GM12878 (cell line): ENCODE results near the gene ARHGEF38. TPM values are rescaled to one million over a fixed set of nuclear protein-coding genes. Genes with fewer than 3 reads are reported as not detected.

Experiments
- ATAC-seq: fragments of 200-7000 bp; cut with Tn5 transposase; 3 replicates; pipeline ENCODE4 v1.9.1; 2020; ENCODE audit warnings: mild to moderate bottlenecking, moderate library complexity
- BruUV-seq: library from RNA; stranded (reverse); fragments of 400-500 nt; replicated peaks from 2 replicates; lab custom pipeline; 2021; lab: Mats Ljungman, UMichigan
- CTCF ChIA-PET: fragments of 300-600 bp; sonication (Branson Sonifier 250); formaldehyde crosslinking; extraction: SDS; loops from one replicate; lab custom pipeline; 2021; ENCODE audit warnings: inconsistent platforms; lab: Yijun Ruan, JAX
- POLR2A ChIA-PET: fragments of 350-600 bp; formaldehyde crosslinking; extraction: SDS; loops from one replicate; lab custom pipeline; 2021; ENCODE audit warnings: inconsistent platforms; lab: Charles Lee
- RAD21 ChIA-PET: fragments of 300-600 bp; sonication (Branson Sonifier 250); formaldehyde crosslinking; loops from one replicate; lab custom pipeline; 2023; ENCODE audit warnings: antibody characterized with exemption; ENCODE audit not compliant: unreplicated experiment; lab: Charles Lee
- SMC1A ChIA-PET: fragments of 300-600 bp; sonication (Branson Sonifier 250); formaldehyde crosslinking; loops from one replicate; lab custom pipeline; 2023; ENCODE audit not compliant: unreplicated experiment, uncharacterized antibody; lab: Charles Lee
- DNase-seq: peaks from one replicate; pipeline ENCODE4 v3.0.0-alpha.2; 2011; ENCODE audit warnings: low read depth, low spot score
- FAIRE-seq: peaks from 3 replicates; lab custom pipeline; 2011; peaks lifted over from hg19 to GRCh38; lab: Jason Lieb, UNC
- H2AFZ ChIP-seq: 2 replicates; pipeline ENCODE4 v1.6.0; 2011; ENCODE audit warnings: low read depth, low read length, control low read depth; ENCODE audit not compliant: control insufficient read depth
- H3K27ac ChIP-seq: 2 replicates; pipeline ENCODE4 v1.5.1; 2011; ENCODE audit warnings: control low read depth; ENCODE audit not compliant: control insufficient read depth, insufficient read depth
- H3K27me3 ChIP-seq, 2 experiments: replicated peaks in 1 of 2; 2 replicates each; pipeline versions ENCODE4 v1.6.0 to v1.6.1; 2011; ENCODE audit warnings: low read length in 1 of 2; ENCODE audit not compliant: control insufficient read depth in 2 of 2, insufficient read depth in 2 of 2
- H3K36me3 ChIP-seq, 2 experiments: 2 replicates each; pipeline ENCODE4 v1.5.1; 2011; ENCODE audit warnings: low read length in 1 of 2; ENCODE audit not compliant: control insufficient read depth in 2 of 2, insufficient read depth in 2 of 2
- H3K4me1 ChIP-seq: 2 replicates; pipeline ENCODE4 v1.6.1; 2011; ENCODE audit warnings: mild to moderate bottlenecking, low read length, moderate library complexity, mixed read lengths; ENCODE audit not compliant: control insufficient read depth, insufficient read depth
- H3K4me2 ChIP-seq: 2 replicates; pipeline ENCODE4 v1.6.0; 2011; ENCODE audit warnings: control low read depth; ENCODE audit not compliant: control insufficient read depth, insufficient read depth
- H3K4me3 ChIP-seq: fragments of 200-600 bp; sonication (generic); 2 replicates; pipeline ENCODE4 v1.5.1; 2016
- H3K79me2 ChIP-seq: 2 replicates; pipeline ENCODE4 v1.6.0; 2011; ENCODE audit warnings: low read length; ENCODE audit not compliant: control insufficient read depth, insufficient read depth
- H3K9ac ChIP-seq: 2 replicates; pipeline ENCODE4 v1.8.0; 2011; ENCODE audit warnings: low read length, control low read depth, mixed read lengths; ENCODE audit not compliant: control insufficient read depth, insufficient read depth
- H3K9me3 ChIP-seq: replicated peaks from 3 replicates; pipeline ENCODE4 v1.5.1; 2011; ENCODE audit warnings: mild to moderate bottlenecking, low read length; ENCODE audit not compliant: control insufficient read depth, insufficient read depth
- H4K20me1 ChIP-seq: 2 replicates; pipeline ENCODE4 v1.6.0; 2011; ENCODE audit not compliant: control insufficient read depth, insufficient read depth
- CBFB ChIP-seq: IDR thresholded peaks from 2 replicates; pipeline ENCODE4 v1.6.1; 2016; ENCODE audit warnings: antibody characterized with exemption, low read depth
- NBN ChIP-seq: fragments of 450-650 bp; IDR thresholded peaks from 2 replicates; pipeline ENCODE4 v1.6.1; 2016
- NFYA ChIP-seq: IDR thresholded peaks from 2 replicates; pipeline ENCODE4 v1.6.1; 2011; ENCODE audit warnings: low read depth, mild to moderate bottlenecking, low read length, improper control_type of control experiment, borderline replicate concordance
- PAX5 ChIP-seq: IDR thresholded peaks from 2 replicates; pipeline ENCODE4 v1.6.1; 2011; ENCODE audit warnings: low read depth, low read length, borderline replicate concordance
- RELA ChIP-seq: fragments of 450-650 bp; IDR thresholded peaks from 2 replicates; pipeline ENCODE4 v1.8.0; 2014; ENCODE audit warnings: borderline replicate concordance; ENCODE audit not compliant: partially characterized antibody
- RFX5 ChIP-seq: IDR thresholded peaks from 2 replicates; pipeline ENCODE4 v1.6.1; 2011; ENCODE audit warnings: low read depth, low read length, improper control_type of control experiment
- SIN3A ChIP-seq: IDR thresholded peaks from 2 replicates; pipeline ENCODE4 v1.6.1; 2012; ENCODE audit warnings: low read depth, low read length, improper control_type of control experiment
- SMC3 ChIP-seq: IDR thresholded peaks from 2 replicates; pipeline ENCODE4 v1.6.1; 2011; ENCODE audit warnings: low read length, improper control_type of control experiment, borderline replicate concordance
- SREBF1 ChIP-seq: IDR thresholded peaks from 2 replicates; pipeline ENCODE4 v1.6.1; 2012; ENCODE audit warnings: mild to moderate bottlenecking, low read length
- SUPT20H ChIP-seq: IDR thresholded peaks from 2 replicates; pipeline ENCODE4 v1.6.1; 2011; ENCODE audit warnings: low read depth, mild to moderate bottlenecking, low read length, moderate library complexity, borderline replicate concordance; ENCODE audit not compliant: control insufficient read depth
- TBL1XR1 ChIP-seq: IDR thresholded peaks from 2 replicates; pipeline ENCODE4 v1.6.1; 2012; ENCODE audit warnings: low read depth, low read length, improper control_type of control experiment
- ZNF217 ChIP-seq: fragments of 450-650 bp; IDR thresholded peaks from 2 replicates; pipeline ENCODE4 v1.6.1; 2017; ENCODE audit warnings: antibody characterized with exemption, mild to moderate bottlenecking
- WGBS: methylation state at CpG from one replicate; pipeline ENCODE4 v1.1.6; 2016; ENCODE audit warnings: low lambda C conversion rate; ENCODE audit not compliant: insufficient replicate concordance, insufficient coverage; ENCODE audit errors: missing lambda C conversion rate; 5-methylcytosine and 5-hydroxymethylcytosine counted together
- in situ Hi-C: fragments of 300-500 bp; cut with MboI; formaldehyde crosslinking; loops from 9 replicates; pipeline ENCODE4 v1.14.3; 2018; ENCODE audit warnings: mixed read lengths
- intact Hi-C: fragments of 100-400 bp; cut with micrococcal nuclease; formaldehyde crosslinking; loops from one replicate; pipeline ENCODE4 v1.14.2; 2022; ENCODE audit not compliant: unreplicated experiment
- polyA plus RNA-seq, 11 experiments: library from polyadenylated mRNA; depleted of rRNA in 4 of 11; unstranded in 6 of 11; stranded (reverse) in 5 of 11; fragments of >200 nt; fragmentation: Nextera tagmentation in 4 of 11; fragmentation: Illumina TruSeq in 1 of 11; extraction: Ambion mirVana in 4 of 11; extraction: Trizol in 1 of 11; gene quantifications; 1 replicate in 1 of 11; 2 replicates in 10 of 11; pipeline versions ENCODE4 v1.2.1 to v1.2.3, GENCODE V29; 2011 to 2016; ENCODE audit warnings: inconsistent platforms in 2 of 11, missing spikeins in 2 of 11, low read depth in 1 of 11
- total RNA-seq, 4 experiments: library from RNA; depleted of rRNA in 3 of 4; stranded (reverse); fragments of >200 nt in 3 of 4; fragmentation: Illumina TruSeq in 1 of 4; extraction: Trizol in 1 of 4; gene quantifications; 2 replicates each; pipeline versions ENCODE4 v1.2.1 to v1.2.3, GENCODE V29; 2013 to 2021

ARHGEF38 gene
- total and polyA plus RNA-seq, 10 of the 15 experiments (the other 5 are each of a cell fraction or from before 2014, with no cell fraction given): 0.01 to 1.1 (median 0.09) TPM; not detected in 2

DNA sequence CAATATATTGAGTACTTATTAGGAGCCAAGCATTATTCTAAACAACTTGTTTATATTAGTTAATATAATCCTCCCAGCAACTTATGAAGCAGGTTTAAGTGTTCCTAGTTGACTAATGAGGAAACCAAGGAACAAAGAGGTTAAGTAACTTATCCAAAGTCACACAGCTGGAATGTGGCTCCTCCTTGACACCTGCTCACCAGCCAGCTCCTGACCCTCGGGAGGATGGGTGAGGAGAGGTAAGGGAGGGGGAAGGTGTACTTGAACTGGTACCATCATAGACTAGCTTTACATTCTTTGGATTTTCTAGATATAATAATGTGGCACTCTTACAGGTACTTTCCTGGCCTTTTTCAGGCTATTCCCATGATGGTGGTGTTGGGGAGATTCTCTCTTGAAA, 50.7 kb downstream of the ARHGEF38 start:
- SMC1A ChIA-PET: interaction anchor here (1.2 to 4.9 kb wide), 11 partner anchors 9 to 82 kb away, joined by 3 to 22 read pairs (median 7); no protein-coding TSS in a partner anchor
- Histone ChIP-seq H3K4me2 (no peak overlapping the region), H3K36me3 (no peaks in the 10 kb centered on the region), H3K9ac (no peak overlapping the region), H3K9me3 (no peaks in the 10 kb centered on the region), H4K20me1 (no peaks in the 10 kb centered on the region), H3K4me3 (no peak overlapping the region), H3K27ac (no peak overlapping the region), H3K27me3 (no peaks in the 10 kb centered on the region), H3K79me2 (no peaks in the 10 kb centered on the region), H2AFZ (no peak overlapping the region), H3K4me1 (no peaks in the 10 kb centered on the region)
- CTCF ChIA-PET: interaction anchor here (1.7 kb wide), 1 partner anchor 9 kb away, joined by 8 read pairs; no protein-coding TSS in a partner anchor
- FAIRE-seq (no peak), ATAC-seq (no peak), DNase-seq (no peak)
- intact Hi-C loops (no loop called here), in situ Hi-C loops (no loop called here)
- POLR2A ChIA-PET: interaction anchor here (0.5 to 1.6 kb wide), 4 partner anchors 14 to 28 kb away, joined by 3 to 6 read pairs (median 3); no protein-coding TSS in a partner anchor
- TF ChIP-seq SUPT20H (no peak), NBN (no peak), RELA (no peak), RFX5 (no peak), SMC3 (no peak), ZNF217 (no peak), NFYA (no peak), TBL1XR1 (no peak), SIN3A (no peak), SREBF1 (no peak), PAX5 (no peak), CBFB (no peak)
- RAD21 ChIA-PET: interaction anchor here (0.9 to 2.7 kb wide), 8 partner anchors 9 to 82 kb away, joined by 3 to 9 read pairs (median 6); no protein-coding TSS in a partner anchor
- WGBS: 31% methylated on average over 1 of the region's 1 CpG
- BruUV-seq: no TSS peak
